ENCODE data around the gene TGM1.

TGM1 gene

GRCh38 chr14:24296341-24297157, 33.6 kb upstream of the TGM1 start (continued):
- TF ChIP-seq ZNF704 (tag by site-specific recombination; IDR thresholded peaks at IDR 0.05) (no peak), ZNF521 (tag by site-specific recombination; IDR thresholded peaks at IDR 0.05) (no peak), ZNF658 (tag by site-specific recombination; IDR thresholded peaks at IDR 0.05) (no peak), TSHZ1 (tag by site-specific recombination; IDR thresholded peaks at IDR 0.05; ENCODE audit: borderline replicate concordance) (no peak), ZNF2 (tag by site-specific recombination; IDR thresholded peaks at IDR 0.05) (no peak), GLIS1 (tag by site-specific recombination; IDR thresholded peaks at IDR 0.05) (peak; percentile 59; the same call in 1 of the 2 replicates), ZSCAN16 (tag by site-specific recombination; IDR thresholded peaks at IDR 0.05) (no peak), ZNF600 (tag by site-specific recombination; IDR thresholded peaks at IDR 0.05) (peak; percentile 66), PRDM10 (tag by site-specific recombination; IDR thresholded peaks at IDR 0.05) (no peak), KLF16 (tag by site-specific recombination; IDR thresholded peaks at IDR 0.05) (no peak), TRIM28 (IDR thresholded peaks at IDR 0.05; ENCODE audit: borderline replicate concordance, low read length) (no peak), ZNF514 (tag by site-specific recombination; IDR thresholded peaks at IDR 0.05) (no peak), PRDM2 (tag by site-specific recombination; IDR thresholded peaks at IDR 0.05; ENCODE audit: borderline replicate concordance) (no peak), ZNF416 (tag by site-specific recombination; IDR thresholded peaks at IDR 0.05) (no peak), KLF10 (tag by site-specific recombination; IDR thresholded peaks at IDR 0.05) (no peak), ZFP3 (tag by site-specific recombination; IDR thresholded peaks at IDR 0.05; ENCODE audit: low read depth) (no peak), ZNF23 (tag by site-specific recombination; IDR thresholded peaks at IDR 0.05; ENCODE audit: borderline replicate concordance) (no peak), ZNF223 (tag by site-specific recombination; IDR thresholded peaks at IDR 0.05) (no peak), ZNF670 (tag by site-specific recombination; IDR thresholded peaks at IDR 0.05; ENCODE audit: low read depth) (no peak), ZNF707 (tag by site-specific recombination; IDR thresholded peaks at IDR 0.05) (no peak), ZNF791 (tag by site-specific recombination; IDR thresholded peaks at IDR 0.05) (no peak), SP7 (tag by site-specific recombination; IDR thresholded peaks at IDR 0.05) (peak; percentile 43; the same call in 1 of the 2 replicates), ZIC2 (tag by site-specific recombination; IDR thresholded peaks at IDR 0.05) (no peak), ZNF510 (tag by site-specific recombination; IDR thresholded peaks at IDR 0.05; ENCODE audit: insufficient replicate concordance) (no peak), ZNF132 (tag by site-specific recombination; IDR thresholded peaks at IDR 0.05; ENCODE audit: borderline replicate concordance) (no peak), MZF1 (tag by site-specific recombination; IDR thresholded peaks at IDR 0.05; ENCODE audit: borderline replicate concordance) (no peak), ZNF843 (tag by site-specific recombination; IDR thresholded peaks at IDR 0.05) (no peak)

Measured in HEK293 (cell line).